CD4-positive, alpha-beta T cell (primary cell): ENCODE results near the gene NUDT8. TPM values are rescaled to one million over a fixed set of nuclear protein-coding genes. Genes with fewer than 3 reads are reported as not detected.
A peak's percentile ranks its signal among the peaks of the same experiment; 100 is the strongest.

Source experiments
- ATAC-seq: fragments of 200-7000 bp; cut with Tn5 transposase; one replicate; pipeline ENCODE4 v1.10.0; 2022; ENCODE audit warnings: mild to moderate bottlenecking; ENCODE audit not compliant: poor library complexity
- CTCF ChIA-PET: fragments of 350-600 bp; sonication (Branson Sonifier 250); formaldehyde crosslinking; loops from one replicate; lab custom pipeline; 2021; ENCODE audit warnings: antibody characterized with exemption, inconsistent platforms; lab: Charles Lee
- POLR2A ChIA-PET: fragments of 350-600 bp; sonication (Branson Sonifier 250); formaldehyde crosslinking; loops from one replicate; lab custom pipeline; 2021; ENCODE audit warnings: antibody characterized with exemption, inconsistent platforms; lab: Charles Lee
- DNase-seq, 14 experiments: peaks; one replicate each; pipeline ENCODE4 v3.0.0-alpha.2; 2013 to 2020; ENCODE audit warnings: mixed read lengths in 2 of 14
- H3K27ac ChIP-seq, 2 donors: one replicate each; pipeline versions ENCODE4 v1.5.1 to v1.7.0; 2013; ENCODE audit warnings: low read length in 2 of 2, low read depth in 1 of 2, mild to moderate bottlenecking in 1 of 2
- H3K27me3 ChIP-seq, 2 experiments: 1 replicate in 1 of 2; 2 replicates in 1 of 2; pipeline versions ENCODE4 v1.6.1 to v1.7.0; 2013; ENCODE audit warnings: low read length in 2 of 2, control low read depth in 1 of 2, mild to moderate bottlenecking in 1 of 2, moderate library complexity in 1 of 2; ENCODE audit not compliant: insufficient read depth in 2 of 2, control insufficient read depth in 1 of 2
- H3K36me3 ChIP-seq: one replicate; pipeline ENCODE4 v1.6.1; 2013; ENCODE audit warnings: low read length, control low read depth; ENCODE audit not compliant: insufficient read depth
- H3K4me1 ChIP-seq: one replicate; pipeline ENCODE4 v1.6.1; 2013; ENCODE audit warnings: low read length, control low read depth; ENCODE audit not compliant: insufficient read depth
- H3K4me3 ChIP-seq: one replicate; pipeline ENCODE4 v1.5.1; 2013; ENCODE audit warnings: mild to moderate bottlenecking, low read length, moderate library complexity
- H3K9me3 ChIP-seq, 2 experiments: 1 replicate in 1 of 2; 2 replicates in 1 of 2; pipeline versions ENCODE4 v1.6.1 to v1.7.0; 2013; ENCODE audit warnings: low read length in 2 of 2, mild to moderate bottlenecking in 2 of 2, control low read depth in 1 of 2, moderate library complexity in 1 of 2; ENCODE audit not compliant: control insufficient read depth in 1 of 2, insufficient read depth in 1 of 2
- H3K27ac Mint-ChIP-seq: one replicate; pipeline ENCODE4 v1.8.0; 2020; ENCODE audit warnings: mixed read lengths
- H3K27me3 Mint-ChIP-seq: one replicate; pipeline ENCODE4 v1.8.0; 2021; ENCODE audit warnings: mixed read lengths
- H3K36me3 Mint-ChIP-seq: one replicate; pipeline ENCODE4 v1.8.0; 2021; ENCODE audit warnings: low read depth, mixed read lengths
- H3K4me1 Mint-ChIP-seq: one replicate; pipeline ENCODE4 v1.8.0; 2021; ENCODE audit warnings: low read depth, mixed read lengths
- H3K4me3 Mint-ChIP-seq: one replicate; pipeline ENCODE4 v1.8.0; 2020; ENCODE audit warnings: mild to moderate bottlenecking, mixed read lengths
- H3K9me3 Mint-ChIP-seq: one replicate; pipeline ENCODE4 v1.8.0; 2020; ENCODE audit warnings: mixed read lengths
- CTCF ChIP-seq: fragments of 200-600 bp; IDR thresholded peaks from one replicate; pipeline ENCODE4 v1.8.0; 2022; ENCODE audit warnings: antibody characterized with exemption, mild to moderate bottlenecking
- intact Hi-C, 2 experiments: fragments of 100-400 bp; cut with DNase I in 1 of 2; cut with micrococcal nuclease in 1 of 2; formaldehyde crosslinking; loops; one replicate each; pipeline versions ENCODE4 v1.15.1 to v1.9.0; 2023 to 2025; cut with DNase I, micrococcal nuclease
- polyA plus RNA-seq, 2 donors: library from polyadenylated mRNA; unstranded; fragments of 120-200 nt; gene quantifications; one replicate each; pipeline ENCODE4 v1.2.1, GENCODE V29; 2013
- total RNA-seq, 174 experiments: library from RNA in 2 of 174; stranded (reverse) in 2 of 174; gene quantifications; one replicate each; pipeline ENCODE4 v1.2.3 and lab custom pipeline; 2021 to 2026

NUDT8 gene, protein sequence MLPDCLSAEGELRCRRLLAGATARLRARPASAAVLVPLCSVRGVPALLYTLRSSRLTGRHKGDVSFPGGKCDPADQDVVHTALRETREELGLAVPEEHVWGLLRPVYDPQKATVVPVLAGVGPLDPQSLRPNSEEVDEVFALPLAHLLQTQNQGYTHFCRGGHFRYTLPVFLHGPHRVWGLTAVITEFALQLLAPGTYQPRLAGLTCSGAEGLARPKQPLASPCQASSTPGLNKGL
- total RNA-seq = 1 to 10 TPM in 1 of 2 experiments, under 1 TPM in 1; 0.92 to 1.4 TPM
- polyA plus RNA-seq (2013, experiment 1 of 2) = 1.7 TPM
- 1.4 TPM for polyA plus RNA-seq (2013, experiment 2 of 2)
- total RNA-seq (lab: John Stamatoyannopoulos, UW) = 0.33 to 15.0 (median 1.5) reads per million in 172 experiments

DNA sequence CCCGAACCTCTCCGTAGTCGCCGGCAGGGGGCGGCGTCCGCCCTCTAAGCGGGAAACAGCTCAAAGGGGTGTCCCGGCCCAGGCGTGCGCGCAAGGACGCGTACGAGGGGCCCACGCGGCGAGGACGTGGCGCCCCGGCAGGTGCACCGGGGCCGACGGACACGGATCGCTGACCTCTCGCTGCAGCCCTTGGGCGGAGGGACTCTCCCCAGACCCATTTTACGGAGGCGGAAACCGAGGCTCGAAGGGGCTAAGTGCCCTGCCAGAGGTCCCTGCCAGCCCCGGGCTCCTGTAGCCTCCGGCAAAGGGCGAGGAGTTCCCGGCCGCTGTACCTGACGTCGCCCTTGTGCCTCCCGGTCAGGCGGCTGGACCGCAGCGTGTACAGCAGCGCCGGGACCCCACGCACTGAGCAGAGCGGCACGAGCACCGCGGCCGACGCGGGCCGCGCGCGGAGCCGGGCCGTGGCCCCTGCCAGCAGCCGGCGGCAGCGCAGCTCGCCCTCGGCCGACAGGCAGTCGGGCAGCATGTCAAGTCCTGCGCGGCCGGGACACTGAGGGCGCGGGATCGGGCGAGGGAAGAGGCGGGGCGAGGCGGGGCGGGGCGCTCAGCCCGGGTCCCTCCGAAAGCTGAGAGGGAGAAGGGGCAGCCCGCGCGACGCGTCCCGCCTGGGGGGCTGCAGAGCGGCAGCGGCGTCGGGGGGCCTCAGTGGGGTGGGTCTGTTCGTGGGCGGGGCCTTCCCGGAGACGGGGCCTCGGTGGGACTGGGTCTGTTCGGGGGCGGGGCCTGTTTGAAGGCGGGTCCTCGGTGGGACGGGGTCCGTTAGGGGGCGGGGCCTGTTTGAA, at the start of gene NUDT8:
TSS of gene NUDT8 (minus strand) at position 552 of the 842 bp plus-strand sequence. CDS start at position 526, 26 bp downstream.
- Histone ChIP-seq H3K4me1 (peaks cover 22% of the 10 kb centered on the region), H3K27me3 (no peaks in the 10 kb centered on the region), H3K4me3 (peak within 1 kb of the TSS; percentile 90), H3K9me3 (no peaks in the 10 kb centered on the region), H3K36me3 (no peaks in the 10 kb centered on the region), H3K27ac (peak within 1 kb of the TSS; percentile 61 to 92)
- H3K4me1 Mint-ChIP-seq = peaks cover 6% of the 10 kb centered on the region
- TF ChIP-seq CTCF = peak; percentile 96
- H3K27ac Mint-ChIP-seq = peak within 1 kb of the TSS; percentile 89
- DNase-seq (peak; percentile 77 to 94 (median 84)), ATAC-seq (peak; percentile 71)
- H3K4me3 Mint-ChIP-seq = peak within 1 kb of the TSS; percentile 94
- no peaks in the 10 kb centered on the region for H3K27me3 Mint-ChIP-seq
- POLR2A ChIA-PET = interaction anchor here (0.5 to 4.5 kb wide), 14 partner anchors 11 to 389 kb away, joined by 3 to 51 read pairs (median 4); partner anchors contain the start of genes ACY3, GSTP1 and POLD4
- intact Hi-C loops = loop anchor here (1.0 to 2.0 kb wide), 6 partner anchors 15 to 175 kb away; partner anchors contain the start of gene NDUFV1 (in 1 of the 2)
- CTCF ChIA-PET = interaction anchor here (0.7 to 3.7 kb wide), 20 partner anchors 9 to 389 kb away, joined by 3 to 38 read pairs (median 5); partner anchors contain the start of genes ACY3, GSTP1 and TBX10
- no peaks in the 10 kb centered on the region for H3K36me3 Mint-ChIP-seq
- H3K9me3 Mint-ChIP-seq = no peaks in the 10 kb centered on the region

- Mint-ChIP-seq H3K4me3 (no peak overlapping the region), H3K27me3 (peaks cover 6% of the 10 kb centered on the region), H3K9me3 (no peaks in the 10 kb centered on the region), H3K27ac (no peak overlapping the region), H3K36me3 (no peaks in the 10 kb centered on the region), H3K4me1 (no peaks in the 10 kb centered on the region)
- Histone ChIP-seq H3K27ac (no peak overlapping the region), H3K4me1 (no peaks in the 10 kb centered on the region), H3K36me3 (no peaks in the 10 kb centered on the region), H3K9me3 (peaks cover 0 to 9% of the 10 kb centered on the region in 2 experiments), H3K4me3 (no peak overlapping the region), H3K27me3 (peaks cover 4 to 6% of the 10 kb centered on the region in 2 experiments)
- POLR2A ChIA-PET = no interaction called here
- ATAC-seq = no peak
- CTCF ChIA-PET = interaction anchor here (0.9 kb wide), 2 partner anchors 12 to 20 kb away, joined by 3 read pairs; no protein-coding TSS in a partner anchor
- intact Hi-C loops = no loop called here
- no peak for TF ChIP-seq CTCF
- DNase-seq = no peak
Observed at GRCh38 chr11:67675058-67675747, 45.5 kb upstream of the NUDT8 start.

DNA sequence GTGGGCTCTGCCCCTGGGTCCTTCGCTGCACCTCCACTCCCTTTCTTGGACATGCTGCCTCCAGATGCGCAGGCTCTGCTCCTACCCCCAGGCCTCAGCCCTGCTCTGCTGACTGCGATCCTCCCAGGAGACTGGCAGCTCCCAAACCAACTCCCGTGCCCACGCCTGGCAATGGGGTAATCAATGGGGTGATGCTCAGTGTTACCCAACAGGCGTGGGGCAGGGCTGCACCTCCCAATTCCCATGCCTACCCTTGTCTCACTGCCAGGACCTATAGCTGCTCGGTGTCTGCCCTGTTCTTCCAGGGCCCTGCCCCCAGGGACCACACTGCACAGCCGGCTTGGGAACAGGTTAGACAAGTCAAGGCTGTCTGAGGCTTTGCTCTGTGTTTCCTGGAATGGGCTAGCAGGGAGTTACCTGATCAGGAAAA, 44.7 kb upstream of the NUDT8 start, which contains the start of gene ALDH3B2:
TSS of gene ALDH3B2 (minus strand) at position 182 of the 430 bp plus-strand sequence. CDS start 7,688 bp downstream, outside the sequence.
- Mint-ChIP-seq H3K27me3 (peaks cover 6% of the 10 kb centered on the region), H3K4me3 (no peak within 1 kb of the TSS), H3K9me3 (no peaks in the 10 kb centered on the region), H3K36me3 (no peaks in the 10 kb centered on the region), H3K27ac (no peak within 1 kb of the TSS), H3K4me1 (no peaks in the 10 kb centered on the region)
- Histone ChIP-seq H3K9me3 (peaks cover 0 to 9% of the 10 kb centered on the region in 2 experiments), H3K36me3 (no peaks in the 10 kb centered on the region), H3K27me3 (peaks cover 4 to 6% of the 10 kb centered on the region in 2 experiments), H3K4me1 (no peaks in the 10 kb centered on the region), H3K4me3 (no peak within 1 kb of the TSS), H3K27ac (no peak within 1 kb of the TSS)
- CTCF ChIA-PET = no interaction called here
- POLR2A ChIA-PET = no interaction called here
- ATAC-seq (no peak), DNase-seq (no peak)
- no peak for TF ChIP-seq CTCF
- intact Hi-C loops = no loop called here
